ENCODE data around the gene PHIP.

- TF ChIP-seq EZH2 (IDR thresholded peaks at IDR 0.05; ENCODE audit: low read length, unreplicated experiment) = no peak
- TF ChIP-seq, protein P1, sequence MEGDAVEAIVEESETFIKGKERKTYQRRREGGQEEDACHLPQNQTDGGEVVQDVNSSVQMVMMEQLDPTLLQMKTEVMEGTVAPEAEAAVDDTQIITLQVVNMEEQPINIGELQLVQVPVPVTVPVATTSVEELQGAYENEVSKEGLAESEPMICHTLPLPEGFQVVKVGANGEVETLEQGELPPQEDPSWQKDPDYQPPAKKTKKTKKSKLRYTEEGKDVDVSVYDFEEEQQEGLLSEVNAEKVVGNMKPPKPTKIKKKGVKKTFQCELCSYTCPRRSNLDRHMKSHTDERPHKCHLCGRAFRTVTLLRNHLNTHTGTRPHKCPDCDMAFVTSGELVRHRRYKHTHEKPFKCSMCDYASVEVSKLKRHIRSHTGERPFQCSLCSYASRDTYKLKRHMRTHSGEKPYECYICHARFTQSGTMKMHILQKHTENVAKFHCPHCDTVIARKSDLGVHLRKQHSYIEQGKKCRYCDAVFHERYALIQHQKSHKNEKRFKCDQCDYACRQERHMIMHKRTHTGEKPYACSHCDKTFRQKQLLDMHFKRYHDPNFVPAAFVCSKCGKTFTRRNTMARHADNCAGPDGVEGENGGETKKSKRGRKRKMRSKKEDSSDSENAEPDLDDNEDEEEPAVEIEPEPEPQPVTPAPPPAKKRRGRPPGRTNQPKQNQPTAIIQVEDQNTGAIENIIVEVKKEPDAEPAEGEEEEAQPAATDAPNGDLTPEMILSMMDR (conservative IDR thresholded peaks at IDR 0.05; ENCODE audit: low read depth, low read length) = no peak
Observed at GRCh38 chr6:79064635-79065034, 13.4 kb downstream of the PHIP start.

Measured in PC-3 (cell line).